HepG2 (cell line): ENCODE measurements around the gene LARP1. TPM values are rescaled to one million over a fixed set of nuclear protein-coding genes. Genes with fewer than 3 reads are reported as not detected.
A peak's percentile ranks its signal among the peaks of the same experiment; 100 is the strongest.

Experiments
- ATAC-seq: fragments of 200-7000 bp; cut with Tn5 transposase; 3 replicates; pipeline ENCODE4 v1.9.1; 2020; ENCODE audit warnings: mild to moderate bottlenecking, moderate library complexity
- BruUV-seq: library from RNA; stranded (reverse); fragments of 400-500 nt; replicated peaks from 2 replicates; lab custom pipeline; 2021; lab: Mats Ljungman, UMichigan
- CTCF ChIA-PET: fragments of 300-600 bp; formaldehyde crosslinking; extraction: SDS; loops from one replicate; lab custom pipeline; 2021; ENCODE audit warnings: low total read pairs, inconsistent platforms, low intra/inter-chr PET ratio; lab: Yijun Ruan, JAX
- POLR2A ChIA-PET: fragments of 350-600 bp; sonication (Branson Sonifier 250); formaldehyde crosslinking; loops from one replicate; lab custom pipeline; 2020; ENCODE audit warnings: antibody characterized with exemption, inconsistent platforms; lab: Yijun Ruan, JAX
- DNase-seq: peaks from one replicate; pipeline ENCODE4 v3.0.0-alpha.2; 2015; ENCODE audit warnings: low spot score
- FAIRE-seq: peaks from 3 replicates; lab custom pipeline; 2011; peaks lifted over from hg19 to GRCh38; lab: Jason Lieb, UNC
- H2AFZ ChIP-seq: one replicate; pipeline ENCODE4 v1.6.1; 2011; ENCODE audit warnings: low read length, inconsistent platforms
- H3K27ac ChIP-seq: fragments of 300-600 bp; 3 replicates; pipeline ENCODE4 v1.8.0; 2011; ENCODE audit warnings: mixed run types, mild to moderate bottlenecking, mixed read lengths, low read length, inconsistent platforms; ENCODE audit not compliant: insufficient read depth; ENCODE audit errors: extremely low read length
- H3K27me3 ChIP-seq, 2 experiments: fragments of 200-600 bp in 1 of 2; 2 replicates in 1 of 2; 3 replicates in 1 of 2; pipeline versions ENCODE4 v1.6.0 to v1.8.0; 2011; ENCODE audit warnings: low read length in 2 of 2, mild to moderate bottlenecking in 2 of 2, moderate library complexity in 2 of 2, inconsistent platforms in 1 of 2; ENCODE audit not compliant: insufficient read depth in 2 of 2, control insufficient read depth in 1 of 2
- H3K36me3 ChIP-seq, 2 experiments: fragments of 200-600 bp in 1 of 2; replicated peaks in 1 of 2; 2 replicates in 1 of 2; 3 replicates in 1 of 2; pipeline versions ENCODE4 v1.5.1 to v1.8.0; 2011; ENCODE audit warnings: low read length in 2 of 2, inconsistent platforms in 1 of 2; ENCODE audit not compliant: insufficient read depth in 2 of 2, control insufficient read depth in 1 of 2
- H3K4me1 ChIP-seq: 2 replicates; pipeline ENCODE4 v1.5.1; 2012; ENCODE audit warnings: low read length, inconsistent platforms; ENCODE audit not compliant: insufficient read depth
- H3K4me2 ChIP-seq: 2 replicates; pipeline ENCODE4 v1.6.0; 2011; ENCODE audit warnings: low read depth, low read length, inconsistent platforms
- H3K4me3 ChIP-seq, 3 experiments: fragments of 200-600 bp in 1 of 3; sonication (generic), shearing (Covaris generic) in 1 of 3; replicated peaks in 1 of 3; 2 replicates each; pipeline ENCODE4 v1.5.1; 2011 to 2016; ENCODE audit warnings: low read length in 3 of 3, inconsistent platforms in 2 of 3, low read depth in 2 of 3, mild to moderate bottlenecking in 2 of 3, control low read depth in 1 of 3, mixed read lengths in 1 of 3; ENCODE audit not compliant: insufficient read depth in 1 of 3
- H3K79me2 ChIP-seq: one replicate; pipeline ENCODE4 v1.6.1; 2011; ENCODE audit warnings: low read length, inconsistent platforms; ENCODE audit not compliant: insufficient read depth
- H3K9ac ChIP-seq: 2 replicates; pipeline ENCODE4 v1.6.0; 2011; ENCODE audit warnings: mild to moderate bottlenecking, low read depth, low read length, inconsistent platforms; ENCODE audit not compliant: insufficient read depth
- H3K9me3 ChIP-seq: 2 replicates; pipeline ENCODE4 v1.5.1; 2012; ENCODE audit warnings: mild to moderate bottlenecking, low read length
- H4K20me1 ChIP-seq: 2 replicates; pipeline ENCODE4 v1.6.0; 2011; ENCODE audit warnings: inconsistent platforms, mild to moderate bottlenecking, low read length, moderate library complexity; ENCODE audit not compliant: insufficient read depth
- ATRX ChIP-seq: sonication (generic); formaldehyde crosslinking; IDR thresholded peaks from 2 replicates; pipeline ENCODE4 v1.4.0; 2020; ENCODE audit warnings: missing genetic modification reagents, borderline replicate concordance
- CTCF ChIP-seq: sonication (generic); formaldehyde crosslinking; IDR thresholded peaks from 2 replicates; pipeline ENCODE4 v1.5.0; 2020; ENCODE audit warnings: mild to moderate bottlenecking, missing genetic modification reagents, moderate library complexity
- STAG1 ChIP-seq: sonication (generic); formaldehyde crosslinking; IDR thresholded peaks from 2 replicates; pipeline ENCODE4 v1.4.0; 2020; ENCODE audit warnings: missing genetic modification reagents
- ZNF574 ChIP-seq: sonication (generic); formaldehyde crosslinking; IDR thresholded peaks from 2 replicates; pipeline ENCODE4 v1.4.0; 2020; ENCODE audit warnings: missing genetic modification reagents
- WGBS: methylation state at CpG from one replicate; pipeline ENCODE4 v1.1.6; 2017; ENCODE audit warnings: low lambda C conversion rate; 5-methylcytosine and 5-hydroxymethylcytosine counted together
- in situ Hi-C: cut with HindIII; loops from 2 replicates; pipeline ENCODE4 v1.10.0; 2017; ENCODE audit warnings: low pct_unique_long_range_greater_than_20kb; ENCODE audit not compliant: extremely low pct_ligation_motif_present
- intact Hi-C: fragments of 100-400 bp; cut with micrococcal nuclease; formaldehyde crosslinking; loops from one replicate; pipeline ENCODE4 v1.10.0; 2022; ENCODE audit not compliant: unreplicated experiment
- polyA plus RNA-seq, 8 experiments: library from polyadenylated mRNA; depleted of rRNA in 3 of 8; stranded (reverse) in 7 of 8; unstranded in 1 of 8; fragments of >200 nt; fragmentation: Illumina TruSeq in 4 of 8; extraction: Trizol in 4 of 8; gene quantifications; 2 replicates each; pipeline versions ENCODE4 v1.2.1 to v1.2.3, GENCODE V29; 2011 to 2016; ENCODE audit warnings: low read depth in 4 of 8, missing spikeins in 1 of 8, mixed read lengths in 1 of 8; ENCODE audit not compliant: insufficient read depth in 1 of 8
- total RNA-seq, 5 experiments: library from RNA; depleted of rRNA; stranded (reverse); fragments of >200 nt; fragmentation: Illumina TruSeq; extraction: Trizol; gene quantifications; 2 replicates each; pipeline ENCODE4 v1.2.3, GENCODE V29; 2016; ENCODE audit warnings: low read depth in 1 of 5
- TF ChIP-seq, protein P1 (sequence below): sonication (generic); formaldehyde crosslinking; IDR thresholded peaks from 2 replicates; pipeline ENCODE4 v1.9.0; 2021; ENCODE audit warnings: missing genetic modification reagents, borderline replicate concordance

LARP1 gene
- total and polyA plus RNA-seq, 2 of the 13 experiments (the other 11 are each of a cell fraction or from before 2014, with no cell fraction given): 45.2 to 61.4 TPM

DNA sequence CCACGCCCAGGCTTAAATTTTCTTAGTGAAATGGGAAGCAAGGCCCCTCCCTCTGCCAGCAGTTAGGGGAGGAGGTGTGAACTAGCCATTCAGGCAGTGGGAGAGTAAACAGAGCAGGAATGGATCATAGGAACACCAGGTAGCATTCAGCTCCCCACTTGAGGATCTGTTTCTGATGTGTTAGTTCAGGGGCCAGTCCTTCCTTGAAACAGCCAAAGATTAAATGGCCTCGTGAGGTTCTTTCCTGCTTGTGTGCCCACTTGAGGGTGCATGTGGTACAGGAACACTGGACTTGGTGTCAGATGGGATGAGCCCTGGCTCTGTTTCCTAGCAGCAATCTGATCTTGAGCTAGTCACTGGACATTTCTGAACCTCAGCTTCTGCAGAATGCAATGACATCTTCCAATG is 74.0 kb downstream of the LARP1 start:
- H3K9me3 ChIP-seq: no peaks in the 10 kb centered on the region
- ChIA-PET POLR2A (interaction anchor here (0.8 to 1.6 kb wide), 3 partner anchors 14 to 30 kb away, joined by 3 to 8 read pairs (median 5); partner anchors contain the start of genes CNOT8 and FAXDC2), CTCF (no interaction called here)
- BruUV-seq: no TSS peak
- FAIRE-seq: no peak
- no peak overlapping the region for H3K4me3 ChIP-seq
- peaks cover 7 to 15% of the 10 kb centered on the region in 2 experiments; a peak in 4 of 5 replicates for H3K36me3 ChIP-seq
- peak overlapping the region; percentile 18 for H3K27ac ChIP-seq
- peaks cover 67% of the 10 kb centered on the region for H3K4me1 ChIP-seq
- ATAC-seq: peak; percentile 52
- in situ Hi-C loops: no loop called here
- TF ChIP-seq, protein P1, sequence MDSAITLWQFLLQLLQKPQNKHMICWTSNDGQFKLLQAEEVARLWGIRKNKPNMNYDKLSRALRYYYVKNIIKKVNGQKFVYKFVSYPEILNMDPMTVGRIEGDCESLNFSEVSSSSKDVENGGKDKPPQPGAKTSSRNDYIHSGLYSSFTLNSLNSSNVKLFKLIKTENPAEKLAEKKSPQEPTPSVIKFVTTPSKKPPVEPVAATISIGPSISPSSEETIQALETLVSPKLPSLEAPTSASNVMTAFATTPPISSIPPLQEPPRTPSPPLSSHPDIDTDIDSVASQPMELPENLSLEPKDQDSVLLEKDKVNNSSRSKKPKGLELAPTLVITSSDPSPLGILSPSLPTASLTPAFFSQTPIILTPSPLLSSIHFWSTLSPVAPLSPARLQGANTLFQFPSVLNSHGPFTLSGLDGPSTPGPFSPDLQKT (CRISPR knock-in tag): no peak
- TF ChIP-seq ATRX (CRISPR knock-in tag) (no peak), CTCF (CRISPR knock-in tag) (0 out of 2 replicates have a peak, but pooled peaks have one; percentile 36), STAG1 (CRISPR knock-in tag) (peak; percentile 46), ZNF574 (CRISPR knock-in tag) (0 out of 2 replicates have a peak, but pooled peaks have one; percentile 18)
- DNase-seq: no peak
- H3K9ac ChIP-seq: no peak overlapping the region
- H3K27me3 ChIP-seq: no peaks in the 10 kb centered on the region
- WGBS: 68% methylated on average over 2 of the region's 2 CpGs
- no peaks in the 10 kb centered on the region for H3K79me2 ChIP-seq
- intact Hi-C loops: no loop called here
- H3K4me2 ChIP-seq: no peak overlapping the region
- peaks cover 2% of the 10 kb centered on the region; the same call in 1 of the 2 replicates for H4K20me1 ChIP-seq
- no peak overlapping the region for H2AFZ ChIP-seq
